Activated T-cell treated with anti-CD3 and anti-CD28 coated beads, Interleukin-2, amount 50 U/mL, for 4 hours (primary cell): ENCODE data around the gene NCAPH2. TPM values are rescaled to one million over a fixed set of nuclear protein-coding genes. Genes with fewer than 3 reads are reported as not detected.

Source experiments
- total RNA-seq, 3 donors: library from RNA; stranded (reverse); gene quantifications; one replicate each; pipeline ENCODE4 v1.2.1, GENCODE V29; 2021

The NCAPH2 gene
- total RNA-seq, 3 donors from 2014 or later, result 152 to 175 (median 156) TPM

Other genes starting within 250 kb of the NCAPH2 start
- gene MAPK12, start 246.5 kb upstream of the NCAPH2 start, total RNA-seq, result 1 to 10 TPM; 3.3 to 4.3 (median 3.9) TPM
- 10 to 100 TPM in 1 of 3 donors, 1 to 10 TPM in 2; 9.4 to 10.1 (median 9.8) TPM for gene MAPK11, start 237.8 kb upstream of the NCAPH2 start, total RNA-seq
- gene PLXNB2, start 200.6 kb upstream of the NCAPH2 start, total RNA-seq, result 1 to 10 TPM; 4.0 to 4.8 (median 4.7) TPM
- 1 to 10 TPM; 1.0 to 1.6 (median 1.3) TPM for gene DENND6B, start 181.2 kb upstream of the NCAPH2 start, total RNA-seq
- gene PPP6R2, start 164.9 kb upstream of the NCAPH2 start, total RNA-seq, result 10 to 100 TPM; 41.4 to 52.6 (median 43.3) TPM
- 100 to 1,000 TPM; 128 to 130 (median 129) TPM for gene SBF1, start 33.2 kb upstream of the NCAPH2 start, total RNA-seq
- 1 to 10 TPM; 4.8 to 9.4 (median 8.2) TPM for gene ADM2, start 26.7 kb upstream of the NCAPH2 start, total RNA-seq
- under 1 TPM in 1 of 3 donors, not detected in 2; 0.30 TPM for gene MIOX, start 21.4 kb upstream of the NCAPH2 start, total RNA-seq
- gene LMF2, start 522 bp upstream of the NCAPH2 start, total RNA-seq, result 10 to 100 TPM; 68.7 to 79.9 (median 72.2) TPM
- 10 to 100 TPM; 12.7 to 14.4 (median 14.2) TPM for gene SCO2, start 17.4 kb downstream of the NCAPH2 start, total RNA-seq
- 100 to 1,000 TPM in 1 of 3 donors, 10 to 100 TPM in 2; 64.4 to 103 (median 66.1) TPM for gene TYMP, start 21.8 kb downstream of the NCAPH2 start, total RNA-seq
- gene KLHDC7B, start 37.7 kb downstream of the NCAPH2 start, total RNA-seq, result 1 to 10 TPM; 5.4 to 7.4 (median 6.4) TPM
- gene SYCE3, start 54.7 kb downstream of the NCAPH2 start, total RNA-seq, result not detected
- 10 to 100 TPM; 30.0 to 38.3 (median 32.7) TPM for gene CPT1B, start 70.2 kb downstream of the NCAPH2 start, total RNA-seq
- gene CHKB, start 74.6 kb downstream of the NCAPH2 start, total RNA-seq, result 10 to 100 TPM; 56.1 to 63.2 (median 60.7) TPM
- under 1 TPM; 0.05 to 0.38 (median 0.16) TPM for gene MAPK8IP2, start 92.6 kb downstream of the NCAPH2 start, total RNA-seq
- gene ARSA, start 119.9 kb downstream of the NCAPH2 start, total RNA-seq, result 10 to 100 TPM; 10.5 to 13.1 (median 11.0) TPM
- gene SHANK3, start 164.6 kb downstream of the NCAPH2 start, total RNA-seq, result under 1 TPM; 0.05 to 0.24 (median 0.08) TPM
- gene ACR, start 230.0 kb downstream of the NCAPH2 start, total RNA-seq, result not detected